ENCODE data around the gene ANKFN1. TPM values are rescaled to one million over a fixed set of nuclear protein-coding genes. Genes with fewer than 3 reads are reported as not detected.

Gene ANKFN1
- total and polyA plus RNA-seq, 3 donors from 2014 or later = 3.7 to 11.4 (median 5.1) TPM

GRCh38 chr17:56292578-56292977 lies 139.3 kb downstream of the ANKFN1 start:
- Histone ChIP-seq H3K9me3 (no peaks in the 10 kb centered on the region), H3K4me3 (no peak overlapping the region), H3K27me3 (no peaks in the 10 kb centered on the region), H3K4me1 (no peaks in the 10 kb centered on the region), H3K27ac (no peak overlapping the region), H3K36me3 (ENCODE audit: low read depth, missing control alignments) (no peaks in the 10 kb centered on the region)
- DNase-seq = no peak
- intact Hi-C loops (cut with DNase I; ENCODE audit: low total_unique reads) = no loop called here
- TF ChIP-seq POLR2A (IDR thresholded peaks at IDR 0.05) = no peak
- TF ChIP-seq, protein P1, sequence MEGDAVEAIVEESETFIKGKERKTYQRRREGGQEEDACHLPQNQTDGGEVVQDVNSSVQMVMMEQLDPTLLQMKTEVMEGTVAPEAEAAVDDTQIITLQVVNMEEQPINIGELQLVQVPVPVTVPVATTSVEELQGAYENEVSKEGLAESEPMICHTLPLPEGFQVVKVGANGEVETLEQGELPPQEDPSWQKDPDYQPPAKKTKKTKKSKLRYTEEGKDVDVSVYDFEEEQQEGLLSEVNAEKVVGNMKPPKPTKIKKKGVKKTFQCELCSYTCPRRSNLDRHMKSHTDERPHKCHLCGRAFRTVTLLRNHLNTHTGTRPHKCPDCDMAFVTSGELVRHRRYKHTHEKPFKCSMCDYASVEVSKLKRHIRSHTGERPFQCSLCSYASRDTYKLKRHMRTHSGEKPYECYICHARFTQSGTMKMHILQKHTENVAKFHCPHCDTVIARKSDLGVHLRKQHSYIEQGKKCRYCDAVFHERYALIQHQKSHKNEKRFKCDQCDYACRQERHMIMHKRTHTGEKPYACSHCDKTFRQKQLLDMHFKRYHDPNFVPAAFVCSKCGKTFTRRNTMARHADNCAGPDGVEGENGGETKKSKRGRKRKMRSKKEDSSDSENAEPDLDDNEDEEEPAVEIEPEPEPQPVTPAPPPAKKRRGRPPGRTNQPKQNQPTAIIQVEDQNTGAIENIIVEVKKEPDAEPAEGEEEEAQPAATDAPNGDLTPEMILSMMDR (IDR thresholded peaks at IDR 0.05) = no peak

DNA sequence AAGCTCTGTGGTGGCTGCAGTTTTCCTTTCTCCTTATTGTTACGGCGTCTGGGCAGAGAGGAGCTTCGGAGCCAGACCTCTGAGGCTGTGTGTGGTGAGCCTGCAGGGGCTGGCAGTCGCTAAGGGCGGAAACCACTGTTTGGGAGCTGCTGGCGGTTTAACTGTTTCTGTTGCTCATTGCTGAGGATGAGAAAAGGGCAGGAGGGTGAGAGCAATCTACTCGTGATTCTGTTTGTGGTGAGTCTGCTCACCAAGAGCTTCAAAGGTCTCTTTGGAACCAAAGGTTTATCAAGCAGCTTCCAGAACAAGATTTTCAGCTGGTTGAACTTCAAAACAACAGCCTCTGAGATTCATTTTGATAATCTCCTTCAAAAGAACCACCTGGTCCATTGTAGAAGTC lies 143.9 kb downstream of the ANKFN1 start:
- Histone ChIP-seq H3K27me3 (no peaks in the 10 kb centered on the region), H3K36me3 (ENCODE audit: low read depth, missing control alignments) (no peaks in the 10 kb centered on the region), H3K27ac (no peak overlapping the region), H3K4me3 (no peak overlapping the region), H3K4me1 (no peaks in the 10 kb centered on the region), H3K9me3 (no peaks in the 10 kb centered on the region)
- no peak for TF ChIP-seq POLR2A (IDR thresholded peaks at IDR 0.05)
- TF ChIP-seq, protein P1 (IDR thresholded peaks at IDR 0.05) = no peak
- intact Hi-C loops (cut with DNase I; ENCODE audit: low total_unique reads) = no loop called here
- 28 to 32% methylated on average over 7 of the region's 7 CpGs for WGBS, 2 donors
- DNase-seq = no peak

GRCh38 chr17:56298846-56299245 lies 145.6 kb downstream of the ANKFN1 start:
- no peaks in the 10 kb centered on the region for H3K9me3 ChIP-seq
- WGBS, 2 donors = 72 to 85% methylated on average over 1 of the region's 1 CpG
- no peaks in the 10 kb centered on the region for H3K4me1 ChIP-seq
- no peaks in the 10 kb centered on the region for H3K27me3 ChIP-seq
- TF ChIP-seq POLR2A (IDR thresholded peaks at IDR 0.05) = no peak
- TF ChIP-seq, protein P1 (IDR thresholded peaks at IDR 0.05) = no peak
- H3K36me3 ChIP-seq (ENCODE audit: low read depth, missing control alignments) = no peaks in the 10 kb centered on the region
- no peak overlapping the region for H3K4me3 ChIP-seq
- intact Hi-C loops (cut with DNase I; ENCODE audit: low total_unique reads) = no loop called here
- H3K27ac ChIP-seq = no peak overlapping the region
- DNase-seq = no peak

GRCh38 chr17:56300144-56300543 lies 146.9 kb downstream of the ANKFN1 start:
- no peak overlapping the region for H3K27ac ChIP-seq
- H3K4me1 ChIP-seq = no peaks in the 10 kb centered on the region
- H3K9me3 ChIP-seq = no peaks in the 10 kb centered on the region
- intact Hi-C loops (cut with DNase I; ENCODE audit: low total_unique reads) = no loop called here
- no peak overlapping the region for H3K4me3 ChIP-seq
- H3K36me3 ChIP-seq (ENCODE audit: low read depth, missing control alignments) = no peaks in the 10 kb centered on the region
- no peaks in the 10 kb centered on the region for H3K27me3 ChIP-seq
- DNase-seq = no peak
- WGBS, 2 donors = 83 to 84% methylated on average over 3 of the region's 3 CpGs
- no peak for TF ChIP-seq POLR2A (IDR thresholded peaks at IDR 0.05)
- TF ChIP-seq, protein P1 (IDR thresholded peaks at IDR 0.05) = no peak

- 77 to 80% methylated on average over 1 of the region's 1 CpG for WGBS, 2 donors
- Histone ChIP-seq H3K4me1 (no peaks in the 10 kb centered on the region), H3K9me3 (no peaks in the 10 kb centered on the region), H3K27ac (no peak overlapping the region), H3K4me3 (no peak overlapping the region), H3K36me3 (ENCODE audit: low read depth, missing control alignments) (no peaks in the 10 kb centered on the region), H3K27me3 (no peaks in the 10 kb centered on the region)
- DNase-seq = no peak
- TF ChIP-seq, protein P1 (IDR thresholded peaks at IDR 0.05) = no peak
- TF ChIP-seq POLR2A (IDR thresholded peaks at IDR 0.05) = no peak
- intact Hi-C loops (cut with DNase I; ENCODE audit: low total_unique reads) = no loop called here
These were observed 151.7 kb downstream of the ANKFN1 start for GRCh38 chr17:56305007-56305406.
